ENCODE data around the gene PDZD2. TPM values are rescaled to one million over a fixed set of nuclear protein-coding genes. Genes with fewer than 3 reads are reported as not detected.

PDZD2 gene
- total and polyA plus RNA-seq, 2 experiments from 2014 or later = 8.3 to 16.9 TPM

- TF ChIP-seq ZNF462 (CRISPR knock-in tag; IDR thresholded peaks at IDR 0.05) (no peak), POLR2AphosphoS5 (IDR thresholded peaks at IDR 0.05; ENCODE audit: low read depth) (no peak), ZNF114 (CRISPR knock-in tag; IDR thresholded peaks at IDR 0.05) (no peak), CREB1 (CRISPR knock-in tag; IDR thresholded peaks at IDR 0.05; ENCODE audit: low read depth) (no peak)
Measured at GRCh38 chr5:31847354-31847753, 208.4 kb downstream of the PDZD2 start (continued).

GRCh38 chr5:31850981-31851689 lies 212.2 kb downstream of the PDZD2 start:
- Histone ChIP-seq H3F3A (replicated peaks; ENCODE audit: low read depth) (peaks cover 16% of the 10 kb centered on the region; the same call in 1 of the 2 replicates), H3K27me3 (ENCODE audit: insufficient read depth) (no peaks in the 10 kb centered on the region), H3K4me1 (ENCODE audit: insufficient read depth) (peaks cover 29% of the 10 kb centered on the region), H3K79me2 (replicated peaks; ENCODE audit: insufficient read depth) (no peaks in the 10 kb centered on the region; the same call in 1 of the 2 replicates), H2AFZ (no peak overlapping the region), H3K9me2 (ENCODE audit: insufficient read depth) (no peaks in the 10 kb centered on the region), H3K4me3 (no peak overlapping the region), H4K20me1 (replicated peaks; ENCODE audit: insufficient read depth) (no peaks in the 10 kb centered on the region), H3K36me3 (ENCODE audit: insufficient read depth) (no peaks in the 10 kb centered on the region), H3K4me2 (no peak overlapping the region), H3K27ac (ENCODE audit: low read depth) (no peak overlapping the region)
- ATAC-seq (no peak), DNase-seq (ENCODE audit: low spot score) (no peak)
- Mint-ChIP-seq H3K4me1 (peaks cover 29% of the 10 kb centered on the region), H3K27ac (no peak overlapping the region), H3K9me3 (no peaks in the 10 kb centered on the region), H3K4me3 (no peak overlapping the region), H3K36me3 (ENCODE audit: low read depth) (no peaks in the 10 kb centered on the region), H3K27me3 (ENCODE audit: insufficient read depth, low read depth, poor library complexity) (peaks cover 12% of the 10 kb centered on the region)
- no peak for TF ChIP-seq NANOG (IDR thresholded peaks at IDR 0.05; ENCODE audit: borderline replicate concordance)
- TF ChIP-seq EZH2 (IDR thresholded peaks at IDR 0.05; ENCODE audit: low read depth, unreplicated experiment) = no peak
- no peak for TF ChIP-seq ZNF462 (CRISPR knock-in tag; IDR thresholded peaks at IDR 0.05)
- no peak for TF ChIP-seq ZNF331 (CRISPR knock-in tag; IDR thresholded peaks at IDR 0.05; ENCODE audit: low read depth)
- TF ChIP-seq STAT1 (IDR thresholded peaks at IDR 0.05; ENCODE audit: unreplicated experiment) = no peak

All from GM23338 (cell line).